Central memory CD8-positive, alpha-beta T cell (primary cell): ENCODE data around the gene LINGO1.
A peak's percentile ranks its signal among the peaks of the same experiment; 100 is the strongest.

Experiments used
- ATAC-seq: fragments of 150-1000 bp; cut with Tn5 transposase; replicated peaks from 2 replicates; pipeline ENCODE4 v1.10.0; 2022; ENCODE audit warnings: mild to moderate bottlenecking, moderate FRiP score, moderate number of reproducible peaks; ENCODE audit not compliant: poor library complexity, severe bottlenecking; ENCODE audit errors: extremely low read depth
- DNase-seq, 2 donors: peaks; one replicate each; pipeline ENCODE4 v3.0.0; 2021; ENCODE audit warnings: low spot score in 2 of 2
- H3K27ac Mint-ChIP-seq: one replicate; pipeline ENCODE4 v1.8.0; 2022; ENCODE audit warnings: low read depth, mild to moderate bottlenecking, moderate library complexity, mixed read lengths
- H3K27me3 Mint-ChIP-seq: one replicate; pipeline ENCODE4 v1.8.0; 2022; ENCODE audit warnings: mixed read lengths
- H3K36me3 Mint-ChIP-seq: one replicate; pipeline ENCODE4 v1.8.0; 2022; ENCODE audit warnings: mild to moderate bottlenecking, moderate library complexity, mixed read lengths; ENCODE audit not compliant: insufficient read depth
- H3K4me1 Mint-ChIP-seq: one replicate; pipeline ENCODE4 v1.8.0; 2022; ENCODE audit warnings: mixed read lengths
- H3K4me3 Mint-ChIP-seq: one replicate; pipeline ENCODE4 v1.8.0; 2022; ENCODE audit warnings: mild to moderate bottlenecking, moderate library complexity, mixed read lengths
- H3K9me3 Mint-ChIP-seq: one replicate; pipeline ENCODE4 v1.8.0; 2022; ENCODE audit warnings: mixed read lengths

The LINGO1 gene

GRCh38 chr15:77636209-77636608, 3.5 kb upstream of the LINGO1 start:
- Mint-ChIP-seq H3K36me3 (peaks cover 5% of the 10 kb centered on the region), H3K27ac (no peak overlapping the region), H3K4me3 (no peak overlapping the region), H3K4me1 (peaks cover 12% of the 10 kb centered on the region), H3K27me3 (peaks cover 73% of the 10 kb centered on the region), H3K9me3 (no peaks in the 10 kb centered on the region)
- DNase-seq (no peak), ATAC-seq (no peak)

GRCh38 chr15:77634266-77634962, 1.7 kb upstream of the LINGO1 start:
- no peak for ATAC-seq
- H3K36me3 Mint-ChIP-seq, result peaks cover 5% of the 10 kb centered on the region
- peak; percentile 20 to 24 for DNase-seq
- H3K27me3 Mint-ChIP-seq, result peaks cover 71% of the 10 kb centered on the region
- no peaks in the 10 kb centered on the region for H3K9me3 Mint-ChIP-seq
- H3K4me3 Mint-ChIP-seq, result peak overlapping the region; percentile 64
- peaks cover 12% of the 10 kb centered on the region for H3K4me1 Mint-ChIP-seq
- H3K27ac Mint-ChIP-seq, result no peak overlapping the region

- ATAC-seq (no peak), DNase-seq (no peak)
- Mint-ChIP-seq H3K9me3 (no peaks in the 10 kb centered on the region), H3K27me3 (peaks cover 68% of the 10 kb centered on the region), H3K4me3 (peak overlapping the region; percentile 64), H3K4me1 (peaks cover 12% of the 10 kb centered on the region), H3K36me3 (peaks cover 5% of the 10 kb centered on the region), H3K27ac (no peak overlapping the region)
Observed at GRCh38 chr15:77633913-77634265, 1.2 kb upstream of the LINGO1 start.

GRCh38 chr15:77633134-77633912, 611 bp upstream of the LINGO1 start:
- H3K9me3 Mint-ChIP-seq, result no peaks in the 10 kb centered on the region
- DNase-seq (peak; percentile 18 to 39), ATAC-seq (peak; percentile 33)
- H3K4me3 Mint-ChIP-seq, result peak overlapping the region; percentile 64
- H3K36me3 Mint-ChIP-seq, result peaks cover 5% of the 10 kb centered on the region
- peaks cover 66% of the 10 kb centered on the region for H3K27me3 Mint-ChIP-seq
- peaks cover 12% of the 10 kb centered on the region for H3K4me1 Mint-ChIP-seq
- no peak overlapping the region for H3K27ac Mint-ChIP-seq

- H3K4me1 Mint-ChIP-seq, result peaks cover 12% of the 10 kb centered on the region
- H3K9me3 Mint-ChIP-seq, result no peaks in the 10 kb centered on the region
- H3K4me3 Mint-ChIP-seq, result peak overlapping the region; percentile 43
- no peak for ATAC-seq
- peaks cover 5% of the 10 kb centered on the region for H3K36me3 Mint-ChIP-seq
- DNase-seq, result no peak
- peaks cover 52% of the 10 kb centered on the region for H3K27me3 Mint-ChIP-seq
- H3K27ac Mint-ChIP-seq, result no peak overlapping the region
Observed at GRCh38 chr15:77631745-77632533, 773 bp downstream of the LINGO1 start.

GRCh38 chr15:77630956-77631744, 1.6 kb downstream of the LINGO1 start:
- peaks cover 44% of the 10 kb centered on the region for H3K27me3 Mint-ChIP-seq
- DNase-seq (no peak), ATAC-seq (no peak)
- no peaks in the 10 kb centered on the region for H3K9me3 Mint-ChIP-seq
- peaks cover 5% of the 10 kb centered on the region for H3K36me3 Mint-ChIP-seq
- peak overlapping the region; percentile 43 for H3K4me3 Mint-ChIP-seq
- peaks cover 12% of the 10 kb centered on the region for H3K4me1 Mint-ChIP-seq
- no peak overlapping the region for H3K27ac Mint-ChIP-seq

GRCh38 chr15:77630056-77630455, 2.7 kb downstream of the LINGO1 start:
- H3K36me3 Mint-ChIP-seq, result peaks cover 5% of the 10 kb centered on the region
- DNase-seq (no peak), ATAC-seq (no peak)
- H3K27me3 Mint-ChIP-seq, result peaks cover 33% of the 10 kb centered on the region
- H3K4me1 Mint-ChIP-seq, result peaks cover 12% of the 10 kb centered on the region
- H3K4me3 Mint-ChIP-seq, result no peak overlapping the region
- no peaks in the 10 kb centered on the region for H3K9me3 Mint-ChIP-seq
- H3K27ac Mint-ChIP-seq, result no peak overlapping the region

GRCh38 chr15:77629070-77630030, 3.4 kb downstream of the LINGO1 start:
- no peak for DNase-seq
- Mint-ChIP-seq H3K36me3 (peaks cover 5% of the 10 kb centered on the region), H3K27ac (no peak overlapping the region), H3K4me1 (peaks cover 10% of the 10 kb centered on the region), H3K27me3 (peaks cover 29% of the 10 kb centered on the region), H3K9me3 (no peaks in the 10 kb centered on the region), H3K4me3 (no peak overlapping the region)
- ATAC-seq, result no peak

- no peak for ATAC-seq
- H3K36me3 Mint-ChIP-seq, result peaks cover 2% of the 10 kb centered on the region
- no peak for DNase-seq
- H3K27me3 Mint-ChIP-seq, result peaks cover 18% of the 10 kb centered on the region
- H3K4me3 Mint-ChIP-seq, result no peak overlapping the region
- no peaks in the 10 kb centered on the region for H3K9me3 Mint-ChIP-seq
- H3K27ac Mint-ChIP-seq, result no peak overlapping the region
- no peaks in the 10 kb centered on the region for H3K4me1 Mint-ChIP-seq
Observed at GRCh38 chr15:77628010-77628409, 4.7 kb downstream of the LINGO1 start.

- Mint-ChIP-seq H3K27me3 (peaks cover 18% of the 10 kb centered on the region), H3K9me3 (no peaks in the 10 kb centered on the region), H3K4me1 (no peaks in the 10 kb centered on the region), H3K4me3 (no peak overlapping the region), H3K36me3 (peaks cover 2% of the 10 kb centered on the region), H3K27ac (no peak overlapping the region)
- DNase-seq (no peak), ATAC-seq (no peak)
Observed at GRCh38 chr15:77627581-77627980, 5.1 kb downstream of the LINGO1 start.

GRCh38 chr15:77627067-77627466, 5.6 kb downstream of the LINGO1 start:
- H3K27me3 Mint-ChIP-seq, result peaks cover 18% of the 10 kb centered on the region
- H3K4me3 Mint-ChIP-seq, result no peak overlapping the region
- H3K36me3 Mint-ChIP-seq, result peaks cover 2% of the 10 kb centered on the region

More at GRCh38 chr15:77627067-77627466, 5.6 kb downstream of the LINGO1 start:
- Mint-ChIP-seq H3K9me3 (no peaks in the 10 kb centered on the region), H3K27ac (no peak overlapping the region), H3K4me1 (no peaks in the 10 kb centered on the region)
- no peak for DNase-seq
- no peak for ATAC-seq
